Osteoblast (primary cell): ENCODE measurements around the gene TOM1L2. TPM values are rescaled to one million over a fixed set of nuclear protein-coding genes. Genes with fewer than 3 reads are reported as not detected.

ENCODE experiments used
- DNase-seq: peaks from one replicate; pipeline ENCODE4 v3.0.0; 2011; ENCODE audit warnings: low spot score, mixed read lengths; ENCODE audit not compliant: insufficient read length; ENCODE audit errors: missing footprints
- H2AFZ ChIP-seq: 2 replicates; pipeline ENCODE4 v1.6.0; 2011; ENCODE audit warnings: mild to moderate bottlenecking, low read length
- H3K27ac ChIP-seq: 2 replicates; pipeline ENCODE4 v1.5.1; 2011; ENCODE audit warnings: mild to moderate bottlenecking, low read depth, low read length, moderate library complexity
- H3K27me3 ChIP-seq: 2 replicates; pipeline ENCODE4 v1.6.0; 2012; ENCODE audit warnings: mild to moderate bottlenecking, control low read depth, inconsistent platforms, low read length, moderate library complexity; ENCODE audit not compliant: insufficient read depth
- H3K36me3 ChIP-seq: 2 replicates; pipeline ENCODE4 v1.5.1; 2011; ENCODE audit warnings: mild to moderate bottlenecking, low read length, control low read depth, moderate library complexity; ENCODE audit not compliant: insufficient read depth
- H3K4me1 ChIP-seq: 2 replicates; pipeline ENCODE4 v1.5.1; 2011; ENCODE audit warnings: mild to moderate bottlenecking, low read length, control low read depth, moderate library complexity; ENCODE audit not compliant: insufficient read depth
- H3K4me2 ChIP-seq: 2 replicates; pipeline ENCODE4 v1.6.0; 2011; ENCODE audit warnings: mild to moderate bottlenecking, low read length; ENCODE audit not compliant: insufficient read depth
- H3K4me3 ChIP-seq: fragments of 200-600 bp; sonication (generic); 3 replicates; pipeline ENCODE4 v1.5.1; 2012; ENCODE audit warnings: mild to moderate bottlenecking, low read length, inconsistent platforms; ENCODE audit not compliant: insufficient read depth
- H3K79me2 ChIP-seq: 2 replicates; pipeline ENCODE4 v1.6.0; 2012; ENCODE audit warnings: mild to moderate bottlenecking, low read length, control low read depth, inconsistent platforms; ENCODE audit not compliant: insufficient read depth
- H3K9me3 ChIP-seq: 2 replicates; pipeline ENCODE4 v1.5.1; 2011; ENCODE audit warnings: low read depth, low read length, control low read depth
- H4K20me1 ChIP-seq: 2 replicates; pipeline ENCODE4 v1.6.0; 2012; ENCODE audit warnings: mild to moderate bottlenecking, low read length, control low read depth; ENCODE audit not compliant: insufficient read depth
- CTCF ChIP-seq: IDR thresholded peaks from 2 replicates; pipeline ENCODE4 v1.5.1; 2011; ENCODE audit warnings: mild to moderate bottlenecking, low read depth, low read length, moderate library complexity; ENCODE audit errors: extremely low read depth
- total RNA-seq: library from RNA; depleted of rRNA; stranded (reverse); fragments of >200 nt; gene quantifications from 2 replicates; pipeline ENCODE4 v1.2.3, GENCODE V29; 2012

The TOM1L2 gene
- total RNA-seq, 1 donor, result 38.7 TPM

GRCh38 chr17:17817552-17817947 is 154.7 kb downstream of the TOM1L2 start:
- Histone ChIP-seq H2AFZ (no peak overlapping the region), H3K4me1 (peaks cover 16% of the 10 kb centered on the region), H4K20me1 (peaks cover 42% of the 10 kb centered on the region), H3K9me3 (no peaks in the 10 kb centered on the region), H3K79me2 (peaks cover 20% of the 10 kb centered on the region), H3K27ac (no peak overlapping the region), H3K27me3 (no peaks in the 10 kb centered on the region), H3K4me2 (no peak overlapping the region), H3K4me3 (no peak overlapping the region), H3K36me3 (peaks cover 31% of the 10 kb centered on the region)
- TF ChIP-seq CTCF, result no peak
- no peak for DNase-seq

GRCh38 chr17:17816831-17817551 is 155.2 kb downstream of the TOM1L2 start:
- no peak overlapping the region for H3K27ac ChIP-seq
- H3K4me3 ChIP-seq, result no peak overlapping the region
- no peak overlapping the region for H3K4me2 ChIP-seq
- peaks cover 16% of the 10 kb centered on the region for H3K79me2 ChIP-seq
- no peak for TF ChIP-seq CTCF
- peaks cover 36% of the 10 kb centered on the region for H3K36me3 ChIP-seq
- H3K4me1 ChIP-seq, result peaks cover 10% of the 10 kb centered on the region
- H3K9me3 ChIP-seq, result no peaks in the 10 kb centered on the region
- peak; percentile 92 for DNase-seq
- H4K20me1 ChIP-seq, result peaks cover 39% of the 10 kb centered on the region
- H2AFZ ChIP-seq, result no peak overlapping the region
- no peaks in the 10 kb centered on the region for H3K27me3 ChIP-seq

GRCh38 chr17:17816240-17816814 is 155.9 kb downstream of the TOM1L2 start:
- DNase-seq, result no peak
- Histone ChIP-seq H3K4me3 (no peak overlapping the region), H3K36me3 (peaks cover 41% of the 10 kb centered on the region), H3K9me3 (no peaks in the 10 kb centered on the region), H3K27ac (no peak overlapping the region), H3K4me1 (peaks cover 8% of the 10 kb centered on the region), H3K27me3 (no peaks in the 10 kb centered on the region), H3K4me2 (no peak overlapping the region), H2AFZ (no peak overlapping the region), H4K20me1 (peaks cover 37% of the 10 kb centered on the region), H3K79me2 (peaks cover 10% of the 10 kb centered on the region)
- TF ChIP-seq CTCF, result no peak

GRCh38 chr17:17815436-17816200 is 156.6 kb downstream of the TOM1L2 start:
- H2AFZ ChIP-seq, result no peak overlapping the region
- H3K27ac ChIP-seq, result no peak overlapping the region
- H3K4me2 ChIP-seq, result no peak overlapping the region
- H3K79me2 ChIP-seq, result peaks cover 5% of the 10 kb centered on the region
- no peak for TF ChIP-seq CTCF
- no peaks in the 10 kb centered on the region for H3K27me3 ChIP-seq
- peak; percentile 87 for DNase-seq
- peaks cover 43% of the 10 kb centered on the region for H3K36me3 ChIP-seq
- H4K20me1 ChIP-seq, result peaks cover 30% of the 10 kb centered on the region
- H3K9me3 ChIP-seq, result no peaks in the 10 kb centered on the region
- H3K4me3 ChIP-seq, result no peak overlapping the region
- H3K4me1 ChIP-seq, result peaks cover 8% of the 10 kb centered on the region
